ENCODE measurements around the gene MMAB. TPM values are rescaled to one million over a fixed set of nuclear protein-coding genes. Genes with fewer than 3 reads are reported as not detected.

MMAB gene
- total RNA-seq, 2 donors from 2014 or later: 12.5 to 29.7 TPM

DNA sequence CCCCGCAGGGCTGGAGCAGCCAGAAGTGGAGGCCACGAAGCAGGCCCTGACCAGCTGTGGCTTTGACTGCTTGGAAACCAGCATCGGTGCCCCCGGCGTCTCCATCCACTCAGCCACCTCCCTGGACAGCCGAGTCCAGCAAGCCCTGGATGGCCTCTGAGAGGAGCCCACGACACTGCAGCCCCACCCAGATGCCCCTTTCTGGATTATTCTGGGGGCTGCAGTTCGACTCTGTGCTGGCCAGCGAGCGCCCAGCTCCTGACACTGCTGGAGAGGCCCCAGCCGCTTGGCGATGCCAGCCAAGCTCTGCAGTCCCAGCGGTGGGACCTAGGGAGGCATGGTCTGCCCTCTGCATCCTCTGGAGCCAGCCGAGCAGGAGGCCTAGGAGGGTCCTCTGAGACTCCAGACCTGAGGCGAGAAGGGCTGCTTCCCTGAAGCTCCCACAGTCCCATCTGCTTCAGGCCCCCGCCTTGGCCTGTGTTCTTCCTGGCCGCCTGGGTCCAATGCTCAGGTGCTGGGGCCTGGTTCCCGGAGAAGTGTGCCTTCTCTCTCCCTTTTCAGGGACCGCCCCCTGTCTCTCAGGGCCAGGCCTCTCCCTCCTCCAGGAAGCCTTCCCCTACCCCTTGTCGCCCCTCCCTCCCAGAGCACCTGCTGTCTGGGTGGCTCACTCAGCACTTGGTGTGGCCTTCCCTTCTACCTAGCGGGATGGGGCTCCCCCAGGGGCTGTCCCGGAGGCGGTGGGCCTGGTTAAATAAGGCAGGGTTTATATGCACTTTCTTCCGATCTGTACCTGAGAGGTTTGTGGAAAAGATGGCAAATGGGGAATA is 23.3 kb upstream of the MMAB start:
- H3K4me3 ChIP-seq: no peak overlapping the region
- no peaks in the 10 kb centered on the region for H3K9me3 ChIP-seq
- peaks cover 22% of the 10 kb centered on the region for H3K4me1 ChIP-seq
- intact Hi-C loops (cut with DNase I): loop anchor here (5.0 kb wide), 1 partner anchor 181 kb away; no protein-coding TSS in a partner anchor
- 91 to 92% methylated on average over 15 to 20 of the region's 24 CpGs for WGBS, 2 donors
- no peak for DNase-seq
- TF ChIP-seq CTCF (IDR thresholded peaks at IDR 0.05) (no peak), POLR2A (IDR thresholded peaks at IDR 0.05) (no peak)
- H3K27me3 ChIP-seq: no peaks in the 10 kb centered on the region
- ATAC-seq: no peak
- no peaks in the 10 kb centered on the region for H3K36me3 ChIP-seq (replicated peaks in 1 of 2; ENCODE audit: insufficient read depth in 1 of 2, low read depth in 2 of 2)
- H3K27ac ChIP-seq: no peak overlapping the region

- DNase-seq: no peak
- Histone ChIP-seq H3K9me3 (no peaks in the 10 kb centered on the region), H3K27me3 (no peaks in the 10 kb centered on the region), H3K4me3 (no peak overlapping the region), H3K4me1 (peaks cover 22% of the 10 kb centered on the region), H3K36me3 (replicated peaks in 1 of 2; ENCODE audit: insufficient read depth in 1 of 2, low read depth in 2 of 2) (no peaks in the 10 kb centered on the region), H3K27ac (no peak overlapping the region)
- no peak for TF ChIP-seq POLR2A (IDR thresholded peaks at IDR 0.05)
- ATAC-seq: no peak
- intact Hi-C loops (cut with DNase I): loop anchor here (5.0 kb wide), 1 partner anchor 182 kb away; no protein-coding TSS in a partner anchor
- 67 to 78% methylated on average over 8 to 10 of the region's 10 CpGs for WGBS, 2 donors
Observed at GRCh38 chr12:109595321-109595902, 22.1 kb upstream of the MMAB start.

DNA sequence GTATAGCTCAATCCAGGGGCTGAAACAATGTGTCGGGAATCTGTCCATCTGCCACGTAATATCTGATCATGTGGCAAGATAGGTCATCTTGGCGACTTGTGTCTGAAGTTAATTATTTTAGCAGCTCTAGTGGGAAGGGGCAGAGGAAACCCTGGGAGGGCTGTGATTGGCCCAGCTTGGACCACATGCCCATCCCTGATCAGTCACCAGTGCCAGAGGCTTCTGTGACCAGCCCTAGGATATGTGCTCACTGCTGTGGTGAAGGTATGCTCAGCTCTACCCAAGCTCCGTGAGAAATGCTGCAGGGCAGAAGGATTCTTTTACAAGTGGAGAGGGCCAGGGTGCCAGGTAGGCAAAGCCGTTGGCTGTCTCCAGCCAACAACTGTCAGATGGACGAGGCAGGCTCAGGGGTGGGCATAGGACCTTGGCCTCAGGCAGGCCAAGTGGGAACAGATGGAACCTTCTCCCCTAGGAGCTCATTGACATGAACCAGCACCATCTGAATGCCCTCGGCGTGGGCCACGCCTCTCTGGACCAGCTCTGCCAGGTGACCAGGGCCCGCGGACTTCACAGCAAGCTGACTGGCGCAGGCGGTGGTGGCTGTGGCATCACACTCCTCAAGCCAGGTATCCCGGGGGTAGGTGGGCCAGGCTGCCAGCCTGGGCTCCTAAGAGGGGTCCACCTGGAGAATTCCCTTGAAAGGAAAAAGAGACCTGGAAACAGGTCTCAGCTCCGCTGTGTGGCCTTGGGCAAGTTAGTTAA is 21.4 kb upstream of the MMAB start:
- ATAC-seq (no peak), DNase-seq (no peak)
- H3K36me3 ChIP-seq (replicated peaks in 1 of 2; ENCODE audit: insufficient read depth in 1 of 2, low read depth in 2 of 2): no peaks in the 10 kb centered on the region
- intact Hi-C loops (cut with DNase I): loop anchor here (5.0 kb wide), 1 partner anchor 183 kb away; no protein-coding TSS in a partner anchor
- H3K27me3 ChIP-seq: no peaks in the 10 kb centered on the region
- TF ChIP-seq POLR2A (IDR thresholded peaks at IDR 0.05) (no peak), CTCF (IDR thresholded peaks at IDR 0.05) (no peak)
- 72 to 82% methylated on average over 9 to 15 of the region's 15 CpGs for WGBS, 2 donors
- no peak overlapping the region for H3K4me3 ChIP-seq
- peaks cover 15% of the 10 kb centered on the region for H3K4me1 ChIP-seq
- no peak overlapping the region for H3K27ac ChIP-seq
- H3K9me3 ChIP-seq: no peaks in the 10 kb centered on the region

- H3K4me3 ChIP-seq: no peak overlapping the region
- H3K36me3 ChIP-seq (replicated peaks in 1 of 2; ENCODE audit: insufficient read depth in 1 of 2, low read depth in 2 of 2): no peaks in the 10 kb centered on the region
- intact Hi-C loops (cut with DNase I): no loop called here
- DNase-seq (no peak), ATAC-seq (no peak)
- 79 to 83% methylated on average over 4 to 9 of the region's 9 CpGs for whole genome bisulfite sequencing, 2 donors
- H3K4me1 ChIP-seq: peaks cover 6% of the 10 kb centered on the region
- no peak overlapping the region for H3K27ac ChIP-seq
- H3K9me3 ChIP-seq: no peaks in the 10 kb centered on the region
- H3K27me3 ChIP-seq: no peaks in the 10 kb centered on the region
- no peak for TF ChIP-seq CTCF (IDR thresholded peaks at IDR 0.05)
- TF ChIP-seq POLR2A (IDR thresholded peaks at IDR 0.05): no peak
Observed at GRCh38 chr12:109592905-109593272, 19.6 kb upstream of the MMAB start.
